HG03342 (cell line): Measurements from ENCODE around the gene OPA3.
A peak's percentile ranks its signal among the peaks of the same experiment; 100 is the strongest.
"Not testable (repeated sequence)": the region's sequence is repeated elsewhere in the genome, so short reads cannot be mapped to it uniquely, and the experiment has no call there.

Source experiments
- ATAC-seq: cut with Tn5 transposase; IDR thresholded peaks from one replicate; pipeline ENCODE4 v1.9.1; 2021; ENCODE audit warnings: mild to moderate bottlenecking, moderate library complexity; ENCODE audit not compliant: unreplicated experiment

Gene OPA3

DNA sequence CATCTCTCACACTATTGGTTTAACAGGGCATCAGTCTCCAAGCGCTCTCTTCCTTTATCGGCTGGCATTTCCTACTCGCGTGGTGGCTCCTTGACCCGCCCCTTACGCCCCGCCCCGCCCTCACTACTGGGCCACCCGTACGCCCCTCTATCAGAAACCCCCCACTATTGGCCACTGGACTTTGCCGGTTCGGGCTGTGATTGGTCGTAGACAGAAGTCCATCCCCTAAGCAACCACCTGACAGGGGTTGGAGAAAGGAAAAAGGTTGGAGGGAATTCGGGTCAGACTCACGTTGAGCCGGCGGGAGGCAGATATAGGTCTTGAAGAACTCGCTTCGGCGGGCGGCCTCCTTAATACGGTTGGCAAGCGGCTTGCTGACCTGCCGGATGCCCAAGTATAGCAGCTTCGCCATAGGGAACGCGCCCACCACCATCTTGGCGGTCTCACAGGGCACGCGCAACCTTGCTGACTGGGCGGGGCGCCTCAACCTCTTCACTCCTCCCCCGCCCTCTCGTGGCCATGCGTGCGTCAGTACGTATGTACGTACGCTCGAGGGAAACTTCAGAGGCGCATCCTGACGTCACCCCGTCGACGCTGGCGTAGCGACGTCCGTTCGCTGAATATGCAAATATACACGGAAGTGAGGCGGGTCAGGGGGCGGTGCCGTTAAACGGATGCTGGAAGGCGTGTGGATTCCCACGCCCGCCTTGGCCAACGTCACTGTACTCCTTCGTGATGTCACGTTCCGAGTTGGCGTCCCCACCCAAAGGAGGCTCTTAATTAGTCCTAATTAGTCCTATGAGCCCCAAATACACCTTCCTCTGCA lies at the start of gene OPA3:
Gene OPA3 (minus strand): TSS at position 471 of the 826 bp plus-strand sequence. CDS start 38 bp downstream, at position 433.
- peak; percentile 84 for ATAC-seq

GRCh38 chr19:45632468-45633196 lies 48.0 kb upstream of the OPA3 start:
- no peak for ATAC-seq

DNA sequence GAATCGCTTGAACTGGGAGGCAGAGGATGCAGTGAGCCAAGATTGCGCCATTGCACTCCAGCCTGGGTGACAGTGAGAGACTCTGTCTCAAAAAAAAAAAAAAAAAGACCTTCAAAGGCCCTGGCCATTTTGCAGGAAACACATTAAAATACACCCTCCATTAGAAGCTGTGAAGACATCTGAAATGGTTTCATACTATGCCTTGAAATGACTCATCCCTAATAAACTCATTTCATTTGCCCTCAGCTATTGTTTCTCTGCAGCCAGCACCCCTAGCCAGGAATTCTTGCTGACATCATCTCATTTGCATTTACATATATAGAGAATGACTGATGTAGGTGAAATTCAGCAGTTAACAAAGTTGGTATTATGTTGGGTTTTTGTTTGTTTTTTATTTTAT lies 45.9 kb upstream of the OPA3 start:
- ATAC-seq: no peak

DNA sequence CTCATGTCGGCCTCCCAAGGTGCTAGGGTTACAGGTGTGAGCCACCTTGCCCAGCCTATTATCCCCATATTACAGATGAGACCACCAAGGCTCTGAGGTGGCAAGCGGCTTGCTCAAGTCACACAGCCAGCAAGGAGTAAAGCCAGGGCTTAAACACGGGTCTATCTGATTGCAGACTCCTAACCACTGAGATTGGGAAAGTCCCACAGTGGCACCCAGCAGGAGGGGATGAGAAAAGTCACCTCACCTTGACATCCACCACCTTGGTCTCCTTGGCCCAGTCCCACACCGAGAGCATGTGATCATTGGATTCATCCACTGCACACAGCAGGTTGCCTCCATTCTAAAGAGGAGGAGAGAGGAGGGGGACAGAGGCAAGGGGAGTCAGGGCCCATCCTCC lies 45.1 kb upstream of the OPA3 start:
- ATAC-seq: no peak

GRCh38 chr19:45628219-45628618 lies 43.6 kb upstream of the OPA3 start:
- ATAC-seq: not testable (repeated sequence)

DNA sequence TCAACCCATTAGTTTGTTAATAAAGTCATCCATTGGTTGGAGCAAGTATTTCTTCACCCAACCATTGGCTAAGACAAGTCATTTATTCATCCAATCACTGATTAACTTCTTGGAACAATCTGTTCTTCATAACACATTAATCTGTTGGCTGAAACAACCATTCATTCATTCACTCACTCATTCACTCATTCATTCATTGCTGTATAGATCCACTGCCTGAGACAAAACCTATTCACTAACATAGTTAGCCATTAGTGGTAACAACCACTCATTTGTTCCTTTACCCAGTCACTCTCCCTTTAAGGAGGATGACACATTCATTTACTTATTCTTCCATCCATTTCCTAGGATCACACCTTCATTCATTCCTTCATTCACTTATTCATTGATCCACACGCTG lies 39.4 kb upstream of the OPA3 start:
- no peak for ATAC-seq

GRCh38 chr19:45621976-45622503 lies 37.4 kb upstream of the OPA3 start:
- ATAC-seq: no peak

- no peak for ATAC-seq
These were observed 36.8 kb upstream of the OPA3 start for GRCh38 chr19:45621389-45621788.

GRCh38 chr19:45616704-45617017 lies 32.1 kb upstream of the OPA3 start:
- ATAC-seq: no peak

DNA sequence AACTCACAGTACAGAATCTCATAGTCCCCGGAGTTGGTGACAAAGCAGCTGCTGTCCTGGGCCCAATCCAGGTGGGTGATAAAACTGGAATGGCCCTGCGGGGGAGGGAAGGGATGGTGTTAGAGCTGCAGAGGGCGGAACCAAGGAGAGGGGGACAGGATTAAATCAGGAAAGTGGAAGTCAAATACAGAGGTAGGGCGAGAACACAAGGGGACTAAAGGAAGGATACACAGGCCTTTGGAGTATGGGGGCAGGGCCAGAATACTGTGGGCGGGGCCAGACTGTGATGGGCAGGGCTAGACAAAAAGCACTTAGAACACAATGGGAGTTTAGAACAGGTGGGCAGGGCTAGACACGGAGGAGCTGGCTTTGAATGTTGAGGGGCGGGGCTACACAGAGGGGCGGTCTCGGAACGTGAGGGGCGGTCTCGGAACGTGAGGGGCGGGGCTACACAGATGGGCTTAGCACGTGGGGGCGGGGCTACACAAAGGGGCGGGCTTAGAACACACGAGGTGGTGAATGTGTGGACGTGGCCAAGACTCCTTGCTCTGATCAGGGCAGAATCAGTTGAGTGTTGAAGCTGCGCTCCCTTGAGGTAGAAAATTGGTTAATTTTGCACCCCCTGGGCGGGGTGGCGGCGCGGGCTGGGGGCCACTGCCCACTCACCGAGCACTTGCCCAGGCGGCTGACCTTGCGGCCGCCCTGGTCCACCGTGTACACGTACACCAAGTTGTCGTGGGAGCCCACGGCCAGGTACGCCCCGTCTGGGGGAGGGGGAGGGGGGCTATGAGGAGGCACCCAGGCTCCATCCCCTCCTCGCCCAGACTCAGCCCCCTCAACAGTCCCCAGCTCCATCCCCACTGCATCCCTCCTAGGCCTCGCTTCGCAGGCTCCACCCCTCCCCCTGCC lies 31.4 kb upstream of the OPA3 start:
- no peak for ATAC-seq

DNA sequence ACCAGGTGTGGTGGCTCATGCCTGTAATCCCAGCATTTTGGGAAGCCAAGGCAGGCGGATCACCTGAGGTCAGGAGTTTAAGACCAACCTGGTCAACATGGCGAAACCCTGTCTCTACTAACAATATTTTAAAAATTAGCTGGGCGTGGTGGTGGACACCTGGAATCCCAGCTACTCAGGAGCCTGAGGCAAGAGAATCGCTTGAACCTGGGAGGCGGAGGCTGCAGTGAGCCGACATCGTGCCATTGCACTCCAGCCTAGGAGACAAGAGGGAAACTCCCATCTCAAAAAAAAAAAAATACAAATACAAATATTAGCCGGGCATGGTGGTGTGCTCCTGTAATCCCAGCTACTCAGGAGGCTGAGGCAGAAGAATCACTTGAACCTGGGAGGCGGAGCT lies 30.5 kb upstream of the OPA3 start:
- ATAC-seq: not testable (repeated sequence)

DNA sequence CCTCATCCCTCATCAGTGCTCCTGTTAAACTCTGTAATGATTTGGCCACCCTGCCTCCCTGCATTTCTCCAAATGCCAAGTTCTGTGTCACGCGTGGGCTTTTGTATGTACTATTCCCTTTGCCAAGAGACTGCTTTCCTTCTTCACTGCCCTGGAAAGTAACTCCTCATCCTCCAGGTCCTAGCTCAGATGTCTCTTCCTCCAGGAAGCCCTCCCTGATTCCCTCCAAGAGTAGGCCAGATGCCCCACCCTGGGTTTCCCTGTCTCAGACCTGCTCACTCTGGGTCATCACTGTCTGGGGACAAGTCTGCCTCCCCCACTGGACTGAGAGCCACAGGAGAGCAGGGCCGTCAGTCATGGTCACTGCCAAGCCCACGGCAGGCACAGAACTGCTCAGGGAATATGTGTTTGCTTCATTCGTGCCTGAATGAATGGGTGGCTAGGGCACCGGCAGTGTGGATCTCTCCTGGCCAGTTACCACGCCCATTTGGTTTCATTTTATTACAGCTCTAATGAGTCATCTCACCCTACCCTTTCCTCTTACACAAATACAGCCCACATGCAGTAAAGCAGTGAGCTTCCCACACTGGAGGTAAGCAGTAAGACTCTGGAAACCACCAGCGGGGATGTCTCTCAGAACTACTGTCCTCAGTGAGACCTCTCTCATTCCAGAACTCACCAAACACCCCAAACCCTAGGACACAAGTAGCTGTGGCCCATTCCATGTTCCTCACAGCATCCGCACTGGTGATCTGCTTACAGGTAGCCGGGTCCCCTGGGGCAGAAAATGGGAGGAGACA lies 29.5 kb upstream of the OPA3 start:
- ATAC-seq: peak; percentile 60

DNA sequence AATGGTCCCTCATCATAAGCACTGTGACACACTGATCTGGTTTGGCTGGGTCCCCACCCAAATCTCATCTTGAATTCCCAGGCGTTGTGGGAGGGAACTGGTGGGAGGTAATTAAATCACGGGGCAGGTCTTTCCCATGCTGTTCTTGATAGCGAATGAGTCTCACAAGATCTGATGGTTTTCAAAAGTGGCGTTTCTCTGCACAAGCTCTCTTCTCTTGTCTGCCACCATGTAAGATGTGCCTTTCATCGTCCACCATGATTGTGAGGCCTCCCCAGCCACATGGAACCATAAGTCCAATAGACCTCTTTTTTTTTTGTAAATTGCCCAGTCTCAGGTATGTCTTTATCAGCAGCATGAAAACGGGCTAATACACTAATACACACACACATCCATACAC lies 24.3 kb upstream of the OPA3 start:
- no peak for ATAC-seq

GRCh38 chr19:45607071-45608029 lies 22.7 kb upstream of the OPA3 start:
- ATAC-seq: no peak

- no peak for ATAC-seq
These were observed 17.1 kb upstream of the OPA3 start, which contains the start of gene GPR4 for GRCh38 chr19:45601524-45602374. GPR4 (minus strand) TSS chr19:45602212; CDS start chr19:45591866, 10,346 bp downstream.

- no peak for ATAC-seq
These were observed 16.5 kb upstream of the OPA3 start for GRCh38 chr19:45601115-45601514.

DNA sequence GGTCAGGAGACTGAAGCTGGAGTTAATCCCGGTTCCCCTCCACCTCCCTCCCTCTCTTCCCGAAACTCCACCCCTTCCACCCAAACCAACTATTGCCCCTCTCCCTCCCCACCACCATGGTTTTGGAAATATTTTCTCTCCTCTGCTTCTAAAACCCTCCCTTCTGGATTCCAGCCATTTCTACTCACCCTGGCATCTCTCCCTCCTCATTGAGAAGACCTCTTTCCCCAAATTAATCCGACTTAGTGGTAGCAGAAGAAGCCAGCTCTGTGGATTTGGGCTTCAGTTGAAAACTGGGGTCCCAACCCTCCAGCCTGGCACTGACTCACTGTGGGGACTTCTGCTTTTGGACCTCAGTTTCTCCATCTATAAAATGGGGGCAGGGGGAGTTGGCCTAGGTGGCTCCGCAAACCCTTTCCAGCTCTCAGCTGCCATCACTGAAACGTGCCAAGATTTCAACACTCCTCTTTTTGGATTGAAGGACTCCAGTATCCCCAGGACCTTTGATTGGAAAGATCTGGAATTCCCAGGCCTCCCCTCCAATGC lies 15.8 kb upstream of the OPA3 start:
- no peak for ATAC-seq

DNA sequence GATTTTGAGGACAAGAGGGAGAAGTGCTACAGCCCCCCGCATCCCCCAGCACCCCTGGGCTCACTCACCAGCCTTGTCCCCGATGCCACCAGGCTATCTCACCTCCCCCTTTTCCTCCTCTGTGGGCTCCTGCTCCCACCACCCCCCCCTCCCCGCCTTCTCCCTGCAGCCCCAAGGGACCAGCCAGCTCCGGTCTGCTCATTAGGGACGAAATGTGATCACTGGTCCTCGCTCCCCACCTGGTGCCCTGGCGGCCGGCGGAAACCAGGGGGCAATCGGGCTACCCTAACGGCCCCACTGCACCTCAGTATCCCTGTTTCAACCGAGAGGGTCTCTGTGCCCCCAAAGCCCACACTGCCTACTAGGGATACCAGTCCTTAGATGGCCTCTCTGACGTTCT lies 14.7 kb upstream of the OPA3 start:
- no peak for ATAC-seq
